SKM-1 (cell line): ENCODE data around the gene DNAJC22.
A peak's percentile ranks its signal among the peaks of the same experiment; 100 is the strongest.
"Not testable (repeated sequence)": the region's sequence is repeated elsewhere in the genome, so short reads cannot be mapped to it uniquely, and the experiment has no call there.

ENCODE experiments used
- DNase-seq: peaks from one replicate; lab custom pipeline; 2025; ENCODE audit not compliant: unreplicated experiment; lab: John Stamatoyannopoulos, UW

DNAJC22 gene

DNA sequence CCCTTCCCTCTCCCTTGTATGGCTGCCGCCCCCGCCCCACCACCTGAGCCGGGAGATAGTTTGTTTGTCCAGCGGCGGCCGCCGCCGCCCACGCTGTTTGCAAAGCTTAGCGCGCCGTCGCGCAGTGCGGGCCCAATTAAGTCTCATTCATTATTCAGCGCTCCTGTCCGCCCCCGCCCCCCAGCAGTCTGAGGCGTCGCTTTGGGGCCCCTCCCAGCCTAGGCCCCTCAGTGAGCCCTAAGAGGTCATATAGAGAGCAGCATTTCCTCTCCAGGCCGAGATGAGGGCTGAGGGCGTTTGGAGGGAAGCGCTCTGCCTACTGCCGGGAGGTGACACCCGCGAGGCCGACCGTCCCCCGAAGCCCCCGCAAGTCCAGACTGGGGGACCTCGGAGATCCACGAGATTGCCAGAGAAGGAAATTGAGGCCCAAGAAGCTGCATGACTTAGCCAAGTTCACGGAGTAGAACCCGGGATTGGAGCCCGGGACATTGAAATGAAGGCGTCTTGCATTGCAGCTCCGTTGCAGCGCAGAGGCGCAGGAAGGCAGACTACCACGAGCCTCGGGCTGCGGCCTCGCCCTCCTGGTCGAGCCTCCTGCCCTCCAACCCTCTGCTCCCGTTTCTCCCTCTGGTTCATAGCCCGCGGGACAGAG, at the start of gene DNAJC22:
TSS of gene DNAJC22 (plus strand) at position 230 of the 652 bp plus-strand sequence. CDS start 1,985 bp downstream, outside the sequence.
- no peak for DNase-seq

DNA sequence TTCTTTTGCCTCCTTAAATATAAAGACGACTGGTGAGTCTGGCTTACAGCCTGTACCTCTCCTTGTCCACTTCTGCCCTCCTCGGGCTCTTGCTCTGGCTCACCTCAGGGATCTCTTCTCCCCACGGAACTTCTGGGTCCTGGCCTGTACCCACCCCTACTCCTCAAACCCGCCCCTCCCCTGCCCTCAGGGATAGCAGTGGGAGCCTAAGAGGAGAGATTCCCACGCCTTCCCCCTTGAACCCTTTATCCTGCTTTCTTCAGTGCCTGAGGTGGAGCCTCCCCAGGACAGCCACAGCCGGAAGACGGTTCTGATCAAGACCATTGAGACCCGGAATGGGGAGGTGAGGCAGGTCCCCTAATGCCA, 49.0 kb upstream of the DNAJC22 start:
- no peak for DNase-seq

DNA sequence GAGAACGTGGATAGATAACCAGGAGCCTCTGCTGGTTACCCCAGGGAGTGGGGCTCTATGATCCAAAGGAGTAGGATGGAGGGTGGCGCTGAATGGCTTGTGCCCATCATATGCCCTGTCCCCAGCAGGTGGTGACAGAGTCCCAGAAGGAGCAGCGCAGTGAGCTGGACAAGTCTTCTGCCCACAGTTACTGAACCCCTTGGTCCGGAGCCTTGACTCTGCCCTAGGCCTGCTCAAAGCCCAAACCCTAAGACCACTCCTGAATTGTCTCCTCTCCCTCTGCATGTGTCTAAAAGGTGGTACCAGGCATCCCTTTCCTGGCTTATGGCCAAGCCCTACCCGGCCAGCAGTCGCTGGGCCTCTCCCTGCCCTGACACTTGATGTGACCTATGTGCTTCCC, 48.5 kb upstream of the DNAJC22 start:
- DNase-seq = no peak

DNA sequence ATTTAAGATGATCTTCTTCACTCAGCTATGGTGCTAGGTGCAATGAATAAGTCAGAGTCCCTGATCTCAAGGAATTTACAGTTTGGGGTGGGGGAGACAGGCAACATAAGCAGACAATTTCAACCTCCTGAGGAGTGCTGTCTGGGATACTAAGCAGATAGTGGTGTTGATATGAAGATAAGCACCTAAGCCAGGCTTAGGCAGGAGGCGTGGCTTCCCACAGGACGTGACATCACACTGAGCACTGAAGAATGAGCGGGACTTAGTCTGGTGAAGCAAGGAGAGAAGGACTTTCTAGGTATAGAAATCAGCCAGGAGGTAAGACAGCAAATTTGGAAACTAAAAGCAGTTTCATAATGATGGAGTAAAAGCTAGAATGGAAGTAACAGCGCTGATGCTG, 44.9 kb upstream of the DNAJC22 start:
- no peak for DNase-seq

DNA sequence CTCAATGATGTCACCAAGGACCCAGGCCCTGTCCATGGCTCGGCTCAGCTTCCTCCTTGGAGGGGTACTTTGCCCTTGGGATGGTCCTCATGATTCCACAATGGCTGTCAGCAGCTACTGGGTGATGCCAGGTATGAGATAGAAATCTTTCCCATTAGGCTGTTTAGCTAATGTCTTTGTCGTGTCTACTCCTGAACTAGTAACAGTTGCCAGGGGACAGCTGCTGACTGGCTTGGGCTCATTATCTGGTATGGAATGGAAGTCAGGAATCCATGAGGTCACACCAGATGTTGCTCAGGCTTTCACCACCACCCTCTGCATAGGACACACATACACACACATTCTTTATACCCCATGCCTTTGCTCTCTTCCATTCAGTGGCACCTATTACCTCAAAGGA, 42.5 kb upstream of the DNAJC22 start:
- no peak for DNase-seq

DNA sequence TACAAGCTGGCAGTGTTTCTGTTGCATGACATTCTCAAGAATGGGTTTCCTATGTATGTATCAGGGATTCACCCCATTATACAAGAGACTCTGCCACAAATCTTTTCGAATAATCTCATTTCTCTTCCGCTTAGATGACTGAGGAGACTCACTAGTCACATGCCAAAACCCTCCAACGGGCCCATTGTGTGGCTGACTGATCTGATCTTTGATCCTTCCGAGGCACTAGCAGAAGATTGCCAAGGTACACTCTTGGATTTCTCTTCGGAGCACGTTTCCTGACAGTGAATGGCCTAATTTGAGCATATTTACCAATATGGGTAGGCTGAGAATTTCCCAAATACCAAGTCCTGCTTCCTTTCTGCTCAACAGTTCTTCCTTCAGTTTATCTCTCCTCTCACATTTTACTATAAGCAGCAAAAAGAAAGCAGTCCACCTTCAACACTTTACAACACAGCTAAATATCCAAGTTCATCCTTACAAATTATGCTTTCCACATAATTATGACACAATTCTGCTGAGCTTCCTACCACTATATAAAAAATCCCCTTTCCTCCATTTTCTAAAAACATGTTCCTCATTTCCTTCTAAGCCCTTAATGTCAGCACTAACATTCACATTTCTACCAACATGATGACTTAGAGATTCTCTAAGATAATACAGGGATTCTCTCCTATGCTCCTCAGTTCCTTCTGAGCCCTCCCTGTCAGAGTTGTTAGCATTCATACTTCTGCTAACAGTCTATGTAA, 40.8 kb upstream of the DNAJC22 start:
- no peak for DNase-seq

DNA sequence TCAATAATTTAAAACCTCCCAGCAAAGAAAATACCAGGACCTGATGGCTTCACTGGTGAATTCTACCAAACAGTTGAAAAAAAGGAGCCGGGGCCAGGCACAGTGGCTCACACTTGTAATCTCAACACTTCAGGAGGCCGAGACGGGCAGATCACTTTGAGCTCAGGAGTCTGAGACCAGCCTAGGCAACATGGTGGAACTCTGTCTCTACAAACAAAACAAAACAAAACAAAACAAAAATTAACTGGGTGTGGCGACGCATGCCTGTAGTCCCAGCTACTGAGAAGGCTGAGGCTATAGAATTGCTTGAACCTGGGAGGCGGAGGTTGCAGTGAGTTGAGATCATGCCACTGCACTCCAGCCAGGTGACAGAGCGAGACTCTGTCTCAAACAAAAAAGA, 37.3 kb upstream of the DNAJC22 start:
- no peak for DNase-seq

DNA sequence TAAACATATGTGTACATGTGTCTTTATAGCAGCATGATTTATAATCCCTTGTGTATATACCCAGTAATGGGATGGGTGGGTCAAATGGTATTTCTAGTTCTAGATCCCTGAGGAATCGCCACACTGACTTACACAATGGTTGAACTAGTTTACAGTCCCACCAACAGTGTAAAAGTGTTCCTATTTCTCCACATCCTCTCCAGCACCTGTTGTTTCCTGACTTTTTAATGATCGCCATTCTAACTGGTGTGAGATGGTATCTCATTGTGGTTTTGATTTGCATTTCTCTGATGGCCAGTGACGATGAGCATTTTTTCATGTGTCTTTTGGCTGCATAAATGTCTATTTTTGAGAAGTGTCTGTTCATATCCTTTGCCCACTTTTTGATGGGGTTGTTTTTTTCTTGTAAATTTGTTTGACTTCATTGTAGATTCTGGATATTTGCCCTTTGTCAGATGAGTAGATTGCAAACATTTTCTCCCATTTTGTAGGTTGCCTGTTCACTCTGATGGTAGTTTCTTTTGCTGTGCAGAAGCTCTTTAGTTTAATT, 36.2 kb upstream of the DNAJC22 start:
- not testable (repeated sequence) for DNase-seq

DNA sequence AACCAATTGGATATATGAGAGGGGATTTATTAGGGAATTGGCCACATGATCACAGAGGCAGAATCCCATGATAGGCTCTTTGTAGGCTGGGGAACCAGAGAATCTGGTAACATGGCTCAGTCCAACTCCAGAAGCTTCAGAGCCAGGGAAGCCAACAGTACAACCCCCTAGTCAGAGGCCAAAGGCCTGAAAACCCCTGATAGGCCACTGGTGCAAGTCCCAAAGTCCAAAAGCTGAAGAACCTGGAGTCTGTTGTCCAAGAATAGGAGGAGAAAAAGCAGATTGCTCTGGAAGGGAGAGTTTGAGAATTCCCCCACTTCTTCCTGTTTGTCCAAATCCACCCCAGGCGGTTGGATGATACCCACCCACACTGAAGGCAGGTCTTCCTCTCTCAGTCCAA, 31.9 kb upstream of the DNAJC22 start:
- DNase-seq = no peak

DNA sequence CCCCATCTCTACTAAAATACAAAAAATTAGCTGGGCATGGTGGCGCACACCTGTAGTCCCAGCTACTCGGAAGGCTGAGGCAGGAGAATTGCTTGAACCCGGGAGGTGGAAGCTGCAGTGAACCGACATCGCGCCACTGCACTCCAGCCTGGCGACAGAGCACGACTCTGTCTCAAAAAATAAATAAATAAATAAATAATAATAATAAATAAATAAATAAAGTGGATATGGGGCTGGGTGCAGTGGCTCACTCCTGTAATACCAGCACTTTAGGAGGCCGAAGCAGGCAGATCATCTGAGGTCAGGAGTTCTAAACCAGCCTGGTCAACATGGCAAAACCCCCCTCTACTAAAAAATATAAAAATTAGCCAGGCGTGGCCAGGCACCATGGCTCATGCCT, 29.6 kb upstream of the DNAJC22 start:
- not testable (repeated sequence) for DNase-seq

DNA sequence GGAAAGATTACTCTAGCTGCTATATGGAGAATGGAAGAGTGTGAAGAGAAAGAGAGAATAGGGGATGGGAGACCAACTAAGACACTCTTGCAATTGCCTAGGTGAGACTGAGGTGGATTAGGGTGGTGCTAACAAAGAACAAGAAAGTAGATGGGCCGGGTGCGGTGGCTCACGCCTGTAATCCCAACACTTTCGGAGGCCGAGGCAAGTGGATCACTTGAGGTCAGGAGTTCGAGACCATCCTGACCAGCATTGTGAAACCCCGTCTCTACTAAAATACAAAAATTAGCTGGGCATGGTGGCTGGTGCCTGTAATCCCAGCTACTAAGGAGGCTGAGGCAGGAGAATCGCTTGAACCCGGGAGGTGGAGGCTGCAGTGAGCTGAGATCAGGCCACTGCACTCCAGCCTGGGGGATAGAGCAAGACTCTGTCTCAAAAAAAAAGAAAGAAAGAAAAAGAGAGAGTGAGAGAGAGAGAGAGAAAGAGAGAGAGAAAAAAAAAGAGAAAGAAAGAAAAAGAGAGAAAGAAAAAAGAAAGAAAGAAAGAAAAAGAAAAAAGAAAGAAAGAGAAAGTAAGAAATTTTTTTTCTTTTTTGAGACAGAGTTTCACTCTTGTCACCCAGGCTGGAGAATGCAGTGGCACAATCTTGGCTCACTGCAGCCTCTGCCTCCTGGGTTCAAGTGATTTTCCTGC, 26.1 kb upstream of the DNAJC22 start:
- not testable (repeated sequence) for DNase-seq

DNA sequence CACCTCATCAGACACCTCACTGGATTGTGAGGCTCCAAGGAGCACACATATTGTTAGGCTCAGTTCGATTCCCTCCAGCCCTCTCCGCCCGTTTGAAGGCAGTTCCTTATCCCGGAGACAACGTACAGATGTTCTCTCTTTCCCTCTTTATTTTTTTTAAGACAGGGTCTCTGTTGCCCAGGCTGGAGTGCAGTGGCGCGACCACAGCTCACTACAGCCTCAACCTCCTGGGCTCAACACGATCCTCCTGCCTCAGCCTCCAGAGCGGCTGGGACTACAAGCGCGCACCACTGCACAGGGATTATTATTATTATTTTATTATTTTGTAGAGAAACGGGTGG, 24.4 kb upstream of the DNAJC22 start:
- DNase-seq = no peak

DNA sequence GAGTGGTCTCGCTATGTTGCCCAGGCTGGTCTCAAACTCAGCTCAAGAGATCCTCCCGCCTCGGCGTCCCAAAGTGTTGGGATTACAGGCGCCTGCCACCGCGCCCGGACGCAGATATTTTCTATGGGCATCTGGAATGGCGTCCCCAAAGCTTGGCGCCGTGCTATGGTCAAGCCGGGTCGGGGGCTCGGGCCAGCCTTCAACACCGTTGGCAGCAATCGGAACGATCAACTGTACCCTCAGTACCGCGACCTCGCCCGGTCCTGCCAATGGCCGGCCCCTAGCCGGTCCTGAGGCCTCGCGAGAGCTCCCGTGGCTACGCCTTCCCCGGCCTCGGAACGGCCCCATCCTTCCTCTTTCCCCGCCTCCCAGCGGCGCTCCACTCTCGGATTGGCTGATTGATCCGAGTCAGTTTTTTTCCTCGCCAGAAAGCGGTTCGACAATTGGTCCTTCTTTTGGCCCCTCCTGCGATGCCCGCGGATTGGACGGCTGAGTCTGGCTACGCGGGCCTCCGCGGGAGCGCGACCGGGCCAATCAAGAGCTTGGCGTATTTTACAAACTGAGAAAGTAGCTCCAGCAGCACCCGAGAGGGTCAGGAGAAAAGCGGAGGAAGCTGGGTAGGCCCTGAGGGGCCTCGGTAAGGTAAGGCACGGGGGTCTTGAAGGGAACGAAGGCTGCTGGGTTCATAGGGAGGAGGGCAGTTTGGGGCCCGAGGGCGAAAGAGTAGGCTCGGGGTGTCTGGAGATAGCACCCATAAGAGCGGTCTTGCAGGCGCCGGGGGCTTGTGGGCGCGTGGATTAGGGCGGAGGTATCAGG, 23.8 kb upstream of the DNAJC22 start, which contains the start of gene TROAP:
TSS of gene TROAP (plus strand) at position 548 of the 816 bp plus-strand sequence. CDS start 354 bp downstream, outside the sequence.
- DNase-seq = peak; percentile 69

DNA sequence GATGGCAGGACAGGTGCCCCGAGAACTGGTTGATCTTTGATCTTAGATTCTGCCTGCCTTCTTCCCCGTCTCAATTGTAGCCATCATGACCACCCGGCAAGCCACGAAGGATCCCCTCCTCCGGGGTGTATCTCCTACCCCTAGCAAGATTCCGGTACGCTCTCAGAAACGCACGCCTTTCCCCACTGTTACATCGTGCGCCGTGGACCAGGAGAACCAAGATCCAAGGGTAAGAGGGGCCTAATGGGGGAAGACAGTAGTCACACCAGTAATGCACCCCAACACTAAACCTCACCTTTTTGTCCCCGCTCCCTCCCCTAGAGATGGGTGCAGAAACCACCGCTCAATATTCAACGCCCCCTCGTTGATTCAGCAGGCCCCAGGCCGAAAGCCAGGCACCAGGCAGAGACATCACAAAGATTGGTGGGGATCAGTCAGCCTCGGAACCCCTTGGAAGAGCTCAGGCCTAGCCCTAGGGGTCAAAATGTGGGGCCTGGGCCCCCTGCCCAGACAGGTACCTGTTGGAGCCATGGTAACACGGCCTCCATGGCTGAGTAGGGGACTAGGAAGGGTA, 23.1 kb upstream of the DNAJC22 start:
- no peak for DNase-seq

DNA sequence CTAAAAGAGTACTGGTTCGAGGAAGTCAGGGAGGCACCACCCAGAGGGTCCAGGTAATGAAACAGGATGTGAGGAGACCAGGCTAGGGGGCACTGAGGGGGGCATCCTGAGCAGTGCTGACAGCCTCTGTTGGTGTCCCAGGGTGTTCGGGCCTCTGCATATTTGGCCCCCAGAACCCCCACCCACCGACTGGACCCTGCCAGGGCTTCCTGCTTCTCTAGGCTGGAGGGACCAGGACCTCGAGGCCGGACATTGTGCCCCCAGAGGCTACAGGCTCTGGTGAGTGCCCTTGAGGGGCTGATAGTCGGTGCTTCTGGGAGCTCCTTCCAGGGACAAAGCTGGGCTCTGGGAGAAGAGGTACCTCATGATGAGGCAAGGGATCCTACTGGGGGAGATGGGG, 21.1 kb upstream of the DNAJC22 start:
- DNase-seq = no peak

DNA sequence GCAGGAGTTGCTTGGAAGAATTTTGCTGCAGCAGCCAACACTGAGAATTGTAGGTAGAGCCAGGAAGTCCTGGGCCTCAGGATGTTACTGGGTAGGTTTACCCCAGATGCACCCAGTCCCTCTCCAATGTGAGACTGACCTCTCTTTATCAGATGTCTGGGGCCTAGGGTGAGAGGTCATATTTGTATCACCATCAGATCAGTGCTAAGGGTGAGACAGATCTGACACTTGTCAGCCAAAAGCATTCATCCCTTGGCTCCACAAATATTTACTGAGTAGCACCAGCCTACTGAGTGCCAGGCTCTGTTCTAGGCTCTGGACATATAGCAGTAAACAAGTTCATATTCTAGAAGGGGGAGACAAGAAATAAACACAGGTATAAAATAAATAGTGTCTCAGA, 19.3 kb upstream of the DNAJC22 start:
- DNase-seq = no peak

DNA sequence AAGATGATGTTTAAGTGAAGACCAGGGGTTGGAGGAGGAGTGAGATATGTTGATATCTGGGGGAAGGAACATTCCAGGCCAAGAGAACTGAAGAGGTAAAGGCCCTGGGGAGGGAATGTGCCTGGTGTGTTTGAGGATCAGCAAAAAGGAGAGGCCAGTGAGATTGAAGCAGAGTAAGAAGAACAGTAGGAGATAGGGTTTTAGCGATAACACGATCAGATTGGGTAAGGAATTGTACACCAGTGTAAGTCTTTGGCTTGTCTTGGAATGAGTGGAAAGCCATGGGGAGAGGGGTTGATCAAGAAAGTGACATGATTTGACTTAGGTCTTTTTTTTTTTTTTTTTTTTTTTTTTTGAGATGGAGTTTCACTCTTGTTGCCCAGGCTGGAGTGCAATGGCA, 18.8 kb upstream of the DNAJC22 start:
- DNase-seq = no peak

DNA sequence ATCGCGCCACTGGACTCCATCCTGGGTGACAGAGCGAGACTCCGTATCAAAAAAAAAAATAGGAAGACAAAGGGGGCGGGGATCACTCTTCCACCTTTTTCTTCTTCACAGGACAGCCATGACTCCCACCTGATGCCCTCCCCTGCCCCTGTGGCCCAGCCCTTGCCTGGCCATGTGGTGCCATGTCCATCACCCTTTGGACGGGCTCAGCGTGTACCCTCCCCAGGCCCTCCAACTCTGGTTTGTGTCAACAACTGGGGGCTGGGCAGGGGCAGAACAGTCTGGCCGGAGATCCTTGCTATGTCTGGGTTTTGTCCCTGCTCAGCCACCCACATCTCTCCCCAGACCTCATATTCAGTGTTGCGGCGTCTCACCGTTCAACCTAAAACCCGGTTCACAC, 17.9 kb upstream of the DNAJC22 start:
- DNase-seq = no peak

DNA sequence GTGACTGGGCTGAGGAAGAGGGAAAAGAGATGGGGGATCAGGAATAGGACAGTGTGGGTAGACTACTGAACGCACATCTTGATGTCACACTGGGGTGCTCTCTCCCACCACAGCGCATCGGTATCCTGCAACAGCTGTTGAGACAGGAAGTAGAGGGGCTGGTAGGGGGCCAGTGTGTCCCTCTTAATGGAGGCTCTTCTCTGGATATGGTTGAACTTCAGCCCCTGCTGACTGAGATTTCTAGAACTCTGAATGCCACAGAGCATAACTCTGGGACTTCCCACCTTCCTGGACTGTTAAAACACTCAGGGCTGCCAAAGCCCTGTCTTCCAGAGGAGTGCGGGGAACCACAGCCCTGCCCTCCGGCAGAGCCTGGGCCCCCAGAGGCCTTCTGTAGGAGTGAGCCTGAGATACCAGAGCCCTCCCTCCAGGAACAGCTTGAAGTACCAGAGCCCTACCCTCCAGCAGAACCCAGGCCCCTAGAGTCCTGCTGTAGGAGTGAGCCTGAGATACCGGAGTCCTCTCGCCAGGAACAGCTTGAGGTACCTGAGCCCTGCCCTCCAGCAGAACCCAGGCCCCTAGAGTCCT, 16.6 kb upstream of the DNAJC22 start:
- no peak for DNase-seq

DNA sequence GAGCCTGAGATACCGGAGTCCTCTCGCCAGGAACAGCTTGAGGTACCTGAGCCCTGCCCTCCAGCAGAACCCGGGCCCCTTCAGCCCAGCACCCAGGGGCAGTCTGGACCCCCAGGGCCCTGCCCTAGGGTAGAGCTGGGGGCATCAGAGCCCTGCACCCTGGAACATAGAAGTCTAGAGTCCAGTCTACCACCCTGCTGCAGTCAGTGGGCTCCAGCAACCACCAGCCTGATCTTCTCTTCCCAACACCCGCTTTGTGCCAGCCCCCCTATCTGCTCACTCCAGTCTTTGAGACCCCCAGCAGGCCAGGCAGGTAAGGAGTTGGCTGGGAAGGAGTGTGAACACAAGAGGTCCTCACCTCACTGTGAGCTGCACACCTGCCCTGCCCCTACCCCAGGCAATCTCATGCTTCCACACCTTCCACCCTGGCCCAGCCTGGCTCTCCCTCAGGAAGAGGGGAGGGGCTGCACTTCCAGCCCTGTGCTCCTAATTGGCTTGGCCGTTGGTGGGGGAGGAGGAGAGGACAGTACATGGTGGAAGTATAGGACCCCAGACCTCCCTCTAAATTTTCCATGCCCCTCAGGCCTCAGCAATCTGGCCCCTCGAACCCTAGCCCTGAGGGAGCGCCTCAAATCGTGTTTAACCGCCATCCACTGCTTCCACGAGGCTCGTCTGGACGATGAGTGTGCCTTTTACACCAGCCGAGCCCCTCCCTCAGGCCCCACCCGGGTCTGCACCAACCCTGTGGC, 15.9 kb upstream of the DNAJC22 start:
- no peak for DNase-seq
